H1 (cell line): ENCODE data around the gene GHRL. TPM values are rescaled to one million over a fixed set of nuclear protein-coding genes. Genes with fewer than 3 reads are reported as not detected.

Source experiments
- CTCF ChIA-PET: fragments of 300-600 bp; sonication (Branson Sonifier 250); formaldehyde crosslinking; loops from one replicate; lab custom pipeline; 2021; ENCODE audit not compliant: partially characterized antibody; lab: Charles Lee
- POLR2A ChIA-PET: fragments of 300-600 bp; sonication (Branson Sonifier 250); formaldehyde crosslinking; loops from one replicate; lab custom pipeline; 2021; ENCODE audit warnings: inconsistent platforms; ENCODE audit not compliant: partially characterized antibody; lab: Charles Lee
- DNase-seq, 2 experiments: peaks; one replicate each; pipeline versions ENCODE4 v3.0.0 to v3.0.0-alpha.2; 2010 to 2022; ENCODE audit warnings: low spot score in 2 of 2, low read depth in 1 of 2, mixed read lengths in 1 of 2
- FAIRE-seq: peaks from 2 replicates; lab custom pipeline; 2011; peaks lifted over from hg19 to GRCh38; lab: Jason Lieb, UNC
- H2AFZ ChIP-seq: 2 replicates; pipeline ENCODE4 v1.8.1; 2012; ENCODE audit warnings: low read length, inconsistent platforms
- H2AK5ac ChIP-seq: 2 replicates; pipeline ENCODE4 v1.6.1; 2013; ENCODE audit warnings: low read depth, low read length
- H2BK120ac ChIP-seq: replicated peaks from 2 replicates; pipeline ENCODE3; 2013; ENCODE audit warnings: low read depth, low read length, inconsistent platforms
- H2BK12ac ChIP-seq: 2 replicates; pipeline ENCODE4 v1.6.1; 2013; ENCODE audit warnings: low read depth, low read length
- H2BK15ac ChIP-seq: 2 replicates; pipeline ENCODE4 v1.6.1; 2013; ENCODE audit warnings: low read length
- H2BK20ac ChIP-seq: 2 replicates; pipeline ENCODE4 v1.6.1; 2013; ENCODE audit warnings: low read length
- H2BK5ac ChIP-seq: 2 replicates; pipeline ENCODE4 v1.6.1; 2013; ENCODE audit warnings: low read depth, low read length
- H3K14ac ChIP-seq: 2 replicates; pipeline ENCODE4 v1.6.1; 2013; ENCODE audit warnings: inconsistent platforms; ENCODE audit not compliant: insufficient read length
- H3K18ac ChIP-seq: 2 replicates; pipeline ENCODE4 v1.6.1; 2013; ENCODE audit warnings: low read length; ENCODE audit errors: extremely low read depth
- H3K23ac ChIP-seq: 2 replicates; pipeline ENCODE4 v1.6.1; 2013; ENCODE audit warnings: inconsistent platforms; ENCODE audit not compliant: insufficient read length
- H3K23me2 ChIP-seq: 2 replicates; pipeline ENCODE4 v1.6.1; 2013; ENCODE audit warnings: low read depth, low read length
- H3K27ac ChIP-seq: 2 replicates; pipeline ENCODE4 v1.6.1; 2011; ENCODE audit warnings: low read depth, low read length, inconsistent platforms
- H3K27me3 ChIP-seq, 4 experiments: replicated peaks in 1 of 4; 1 replicate in 1 of 4; 2 replicates in 3 of 4; pipeline versions ENCODE4 v1.6.1 to v1.8.1; 2011 to 2013; ENCODE audit warnings: low read length in 3 of 4, mild to moderate bottlenecking in 3 of 4, inconsistent platforms in 2 of 4, mixed read lengths in 2 of 4, moderate library complexity in 1 of 4; ENCODE audit not compliant: control insufficient read depth in 3 of 4, insufficient read depth in 3 of 4; ENCODE audit errors: extremely low read depth in 1 of 4
- H3K36me3 ChIP-seq, 4 experiments: 2 replicates each; pipeline versions ENCODE4 v1.6.1 to v1.8.1; 2011 to 2013; ENCODE audit warnings: mild to moderate bottlenecking in 4 of 4, low read length in 3 of 4, moderate library complexity in 2 of 4, control low read depth in 1 of 4, inconsistent platforms in 1 of 4; ENCODE audit not compliant: insufficient read depth in 4 of 4, control insufficient read depth in 2 of 4
- H3K4ac ChIP-seq: replicated peaks from 2 replicates; pipeline ENCODE3; 2013; ENCODE audit warnings: low read length, low read depth, mixed read lengths, inconsistent platforms; ENCODE audit not compliant: insufficient read length
- H3K4me1 ChIP-seq, 4 experiments: replicated peaks in 1 of 4; 1 replicate in 1 of 4; 2 replicates in 3 of 4; pipeline versions ENCODE4 v1.6.1 to v1.8.1; 2011 to 2013; ENCODE audit warnings: low read length in 3 of 4, inconsistent platforms in 2 of 4, mixed read lengths in 1 of 4; ENCODE audit not compliant: insufficient read depth in 4 of 4, control insufficient read depth in 3 of 4
- H3K4me2 ChIP-seq, 2 experiments: 2 replicates each; pipeline versions ENCODE4 v1.6.1 to v1.8.1; 2011 to 2013; ENCODE audit warnings: low read depth in 2 of 2, low read length in 2 of 2, control low read depth in 1 of 2, inconsistent platforms in 1 of 2, mild to moderate bottlenecking in 1 of 2; ENCODE audit not compliant: insufficient read depth in 1 of 2
- H3K4me3 ChIP-seq, 4 experiments: fragments of 200-600, 300-600 bp in 1 of 4; sonication (generic), shearing (Covaris generic), sonication (Bioruptor Twin) in 1 of 4; 2 replicates each; pipeline versions ENCODE4 v1.5.1 to v1.8.1; 2011 to 2016; ENCODE audit warnings: low read length in 4 of 4, low read depth in 3 of 4, control low read depth in 2 of 4, inconsistent platforms in 2 of 4, mild to moderate bottlenecking in 2 of 4, mixed read lengths in 1 of 4, moderate library complexity in 1 of 4; ENCODE audit not compliant: insufficient read depth in 2 of 4; ENCODE audit errors: extremely low read depth in 1 of 4
- H3K56ac ChIP-seq: replicated peaks from 2 replicates; pipeline ENCODE3; 2013; ENCODE audit warnings: low read depth, mild to moderate bottlenecking, mixed read lengths, low read length, inconsistent platforms; ENCODE audit not compliant: insufficient read length
- H3K79me1 ChIP-seq: 2 replicates; pipeline ENCODE4 v1.6.1; 2013; ENCODE audit warnings: low read depth, low read length, control low read depth
- H3K79me2 ChIP-seq, 2 experiments: 2 replicates each; pipeline versions ENCODE4 v1.6.1 to v1.8.1; 2012 to 2013; ENCODE audit warnings: low read length in 2 of 2, mild to moderate bottlenecking in 2 of 2, inconsistent platforms in 1 of 2; ENCODE audit not compliant: insufficient read depth in 2 of 2, control insufficient read depth in 1 of 2
- H3K9ac ChIP-seq, 4 experiments: replicated peaks in 1 of 4; 1 replicate in 1 of 4; 2 replicates in 3 of 4; pipeline versions ENCODE4 v1.6.1 to v1.8.1; 2011 to 2013; ENCODE audit warnings: low read depth in 3 of 4, low read length in 3 of 4, control low read depth in 2 of 4, mild to moderate bottlenecking in 2 of 4, moderate library complexity in 2 of 4, inconsistent platforms in 1 of 4; ENCODE audit errors: extremely low read depth in 1 of 4
- H3K9me3 ChIP-seq, 2 experiments: 2 replicates each; pipeline versions ENCODE4 v1.6.1 to v1.8.1; 2012 to 2013; ENCODE audit warnings: mild to moderate bottlenecking in 2 of 2, moderate library complexity in 2 of 2, control low read depth in 1 of 2, inconsistent platforms in 1 of 2, low read depth in 1 of 2, low read length in 1 of 2, mixed read lengths in 1 of 2; ENCODE audit not compliant: insufficient read depth in 2 of 2
- H4K20me1 ChIP-seq, 2 experiments: replicated peaks in 1 of 2; 2 replicates each; pipeline versions ENCODE3 to v1.8.1; 2011 to 2013; ENCODE audit warnings: inconsistent platforms in 2 of 2, low read length in 2 of 2, mild to moderate bottlenecking in 1 of 2; ENCODE audit not compliant: insufficient read depth in 2 of 2, control insufficient read depth in 1 of 2
- H4K5ac ChIP-seq: 2 replicates; pipeline ENCODE4 v1.6.1; 2013; ENCODE audit warnings: low read length, low read depth, mixed read lengths, inconsistent platforms; ENCODE audit not compliant: insufficient read length
- H4K8ac ChIP-seq: 2 replicates; pipeline ENCODE4 v1.8.0; 2013; ENCODE audit warnings: mild to moderate bottlenecking, moderate library complexity, low read length, inconsistent platforms; ENCODE audit not compliant: insufficient read depth; ENCODE audit errors: extremely low read depth
- H4K91ac ChIP-seq: replicated peaks from 2 replicates; pipeline ENCODE3; 2013; ENCODE audit warnings: low read length, mixed read lengths, inconsistent platforms; ENCODE audit not compliant: insufficient read length
- KDM1A ChIP-seq: fragments of 200-600, 300-600 bp; sonication (generic); IDR thresholded peaks from 2 replicates; pipeline ENCODE4 v1.7.1; 2016; ENCODE audit warnings: mild to moderate bottlenecking, low read length, borderline replicate concordance
- MAFK ChIP-seq: IDR thresholded peaks from 2 replicates; pipeline ENCODE4 v1.6.1; 2012; ENCODE audit warnings: low read depth, mild to moderate bottlenecking, improper control_type of control experiment, low read length
- SIRT6 ChIP-seq: IDR thresholded peaks from one replicate; pipeline ENCODE4 v1.7.1; 2012; ENCODE audit warnings: low read length, inconsistent platforms
- WGBS, 2 experiments: shearing (Covaris generic) in 1 of 2; methylation state at CpG; one replicate each; pipeline versions ENCODE4 v1.1.6 to v1.1.7; 2013 to 2015; ENCODE audit warnings: low lambda C conversion rate in 2 of 2, mixed read lengths in 2 of 2, inconsistent platforms in 1 of 2, low coverage in 1 of 2, missing lambda C conversion rate in 1 of 2; ENCODE audit not compliant: insufficient replicate concordance in 2 of 2, insufficient coverage in 1 of 2, insufficient read length in 1 of 2; ENCODE audit errors: extremely low coverage in 1 of 2, missing lambda C conversion rate in 1 of 2; 5-methylcytosine and 5-hydroxymethylcytosine counted together
- polyA plus RNA-seq, 7 experiments: library from polyadenylated mRNA; depleted of rRNA in 3 of 7; stranded (reverse) in 5 of 7; unstranded in 2 of 7; fragments of >200 nt in 5 of 7; fragments of 200-250 nt in 2 of 7; gene quantifications; 1 replicate in 5 of 7; 2 replicates in 1 of 7; 4 replicates in 1 of 7; pipeline versions ENCODE4 v1.2.1 to v1.2.3, GENCODE V29; 2011 to 2013; ENCODE audit warnings: missing spikeins in 2 of 7, mixed read lengths in 2 of 7
- total RNA-seq: library from RNA; stranded (reverse); fragmentation: NEBNext Ultra II Directional; extraction: Animal tissue kit (Norgen Biotek cat#: 25700); gene quantifications from 2 replicates; pipeline ENCODE4 v1.2.1, GENCODE V29; 2021

The GHRL gene
- total and polyA plus RNA-seq, 2 of the 8 experiments (the other 6 are each of a cell fraction or from before 2014, with no cell fraction given), result 0.32 to 0.35 TPM

DNA sequence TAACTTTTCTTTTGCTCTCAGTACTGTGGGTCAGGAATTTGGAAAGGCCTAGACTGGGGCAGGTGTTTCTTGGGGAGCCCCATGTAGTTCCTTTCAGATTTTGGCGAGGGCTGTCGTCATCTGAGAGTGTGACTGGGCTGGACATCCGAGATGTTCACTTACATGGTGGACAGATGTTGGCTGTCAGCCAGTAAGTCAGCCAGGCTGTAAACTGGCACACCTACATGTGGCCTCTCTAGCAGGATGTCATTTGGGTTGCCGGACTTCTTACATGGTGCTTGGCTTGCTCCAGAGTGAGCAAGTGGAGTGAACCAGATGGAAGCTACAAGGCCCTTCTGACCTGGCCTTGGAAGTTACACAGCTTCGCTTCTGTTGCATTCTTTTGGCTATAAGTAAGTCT lies 23.8 kb downstream of the GHRL start:
- H2BK5ac ChIP-seq, result no peak overlapping the region
- H3K23me2 ChIP-seq, result no peaks in the 10 kb centered on the region
- FAIRE-seq (no peak), DNase-seq (no peak)
- ChIA-PET POLR2A (interaction anchor here (1.9 kb wide), 1 partner anchor 15 kb away, joined by 4 read pairs; no protein-coding TSS in a partner anchor), CTCF (interaction anchor here (0.6 to 2.1 kb wide), 3 partner anchors 17 to 72 kb away, joined by 3 to 9 read pairs (median 4); no protein-coding TSS in a partner anchor)
- no peak overlapping the region for H2BK15ac ChIP-seq
- TF ChIP-seq SIRT6, result no peak
- no peak for TF ChIP-seq MAFK
- no peak for TF ChIP-seq KDM1A
- no peak overlapping the region for H2BK20ac ChIP-seq
- H3K9me3 ChIP-seq, result no peaks in the 10 kb centered on the region
- H4K8ac ChIP-seq, result no peak overlapping the region
- 90% methylated on average over 5 of the region's 5 CpGs; no CpG with 5 or more reads in 1 of the 2 experiments for WGBS, 2 experiments
- no peak overlapping the region for H3K18ac ChIP-seq
- H3K9ac ChIP-seq, result no peak overlapping the region
- H4K5ac ChIP-seq, result no peak overlapping the region
- H2AFZ ChIP-seq, result no peak overlapping the region
- H3K36me3 ChIP-seq, result peaks cover 9 to 16% (median 12%) of the 10 kb centered on the region in 4 experiments; a peak in 6 of 8 replicates
- H3K14ac ChIP-seq, result no peak overlapping the region
- no peak overlapping the region for H3K4me2 ChIP-seq
- H3K27me3 ChIP-seq, result no peaks in the 10 kb centered on the region
- peaks cover 4 to 7% of the 10 kb centered on the region in 2 experiments for H4K20me1 ChIP-seq
- H2BK12ac ChIP-seq, result no peak overlapping the region
- no peak overlapping the region for H3K23ac ChIP-seq
- H3K4me1 ChIP-seq, result no peaks in the 10 kb centered on the region
- peaks cover 0 to 61% of the 10 kb centered on the region in 2 experiments; a peak in 2 of 4 replicates for H3K79me2 ChIP-seq
- H3K4ac ChIP-seq, result no peak overlapping the region
- H3K4me3 ChIP-seq, result no peak overlapping the region
- H3K79me1 ChIP-seq, result peaks cover 6% of the 10 kb centered on the region
- no peak overlapping the region for H4K91ac ChIP-seq
- no peak overlapping the region for H3K27ac ChIP-seq
- H3K56ac ChIP-seq, result no peak overlapping the region
- H2BK120ac ChIP-seq, result no peak overlapping the region
- H2AK5ac ChIP-seq, result no peak overlapping the region
